Chondrocyte (in vitro differentiated cells): ENCODE data around the gene OAF. TPM values are rescaled to one million over a fixed set of nuclear protein-coding genes. Genes with fewer than 3 reads are reported as not detected.
A peak's percentile ranks its signal among the peaks of the same experiment; 100 is the strongest.

Source experiments
- DNase-seq: peaks from one replicate; pipeline ENCODE4 v3.0.0; 2021; ENCODE audit warnings: mixed read lengths, low spot score
- H3K27ac Mint-ChIP-seq: one replicate; pipeline ENCODE4 v1.8.0; 2021; ENCODE audit warnings: mild to moderate bottlenecking, moderate library complexity, mixed read lengths; ENCODE audit not compliant: unreplicated experiment
- H3K27me3 Mint-ChIP-seq: 2 replicates; pipeline ENCODE4 v1.8.0; 2021; ENCODE audit warnings: low read depth, mixed read lengths
- H3K36me3 Mint-ChIP-seq: 2 replicates; pipeline ENCODE4 v1.8.0; 2021; ENCODE audit warnings: low read depth, mixed read lengths
- H3K4me1 Mint-ChIP-seq: 2 replicates; pipeline ENCODE4 v1.8.0; 2021; ENCODE audit warnings: low read depth, mild to moderate bottlenecking, mixed read lengths
- H3K4me3 Mint-ChIP-seq: one replicate; pipeline ENCODE4 v1.8.0; 2021; ENCODE audit warnings: mild to moderate bottlenecking, moderate library complexity, mixed read lengths; ENCODE audit not compliant: unreplicated experiment
- H3K9me3 Mint-ChIP-seq: 2 replicates; pipeline ENCODE4 v1.8.0; 2021; ENCODE audit warnings: low read depth, mixed read lengths
- CTCF ChIP-seq: fragments of 200-600 bp; sonication (generic); IDR thresholded peaks from 2 replicates; pipeline ENCODE4 v1.5.0; 2021; ENCODE audit warnings: antibody characterized with exemption, mild to moderate bottlenecking, moderate library complexity
- total RNA-seq: library from RNA; stranded (reverse); gene quantifications from 3 replicates; pipeline ENCODE4 v1.2.1, GENCODE V29; 2021

Gene OAF
- total RNA-seq, 1 donor from 2014 or later = 5.7 TPM

- DNase-seq = no peak
- Mint-ChIP-seq H3K36me3 (no peaks in the 10 kb centered on the region), H3K9me3 (no peaks in the 10 kb centered on the region), H3K4me3 (peak overlapping the region; percentile 25), H3K27ac (peak overlapping the region; percentile 32), H3K4me1 (peaks cover 20% of the 10 kb centered on the region), H3K27me3 (no peaks in the 10 kb centered on the region)
- TF ChIP-seq CTCF = no peak
These were observed 1.5 kb downstream of the OAF start for GRCh38 chr11:120212259-120212878.

GRCh38 chr11:120212926-120213325 lies 2.1 kb downstream of the OAF start:
- no peaks in the 10 kb centered on the region for H3K27me3 Mint-ChIP-seq
- DNase-seq = no peak
- H3K4me1 Mint-ChIP-seq = peaks cover 25% of the 10 kb centered on the region
- H3K36me3 Mint-ChIP-seq = no peaks in the 10 kb centered on the region
- H3K27ac Mint-ChIP-seq = no peak overlapping the region
- TF ChIP-seq CTCF = no peak
- no peaks in the 10 kb centered on the region for H3K9me3 Mint-ChIP-seq
- no peak overlapping the region for H3K4me3 Mint-ChIP-seq

- Mint-ChIP-seq H3K27ac (no peak overlapping the region), H3K36me3 (no peaks in the 10 kb centered on the region), H3K9me3 (no peaks in the 10 kb centered on the region), H3K4me3 (no peak overlapping the region), H3K27me3 (no peaks in the 10 kb centered on the region), H3K4me1 (peaks cover 36% of the 10 kb centered on the region)
- TF ChIP-seq CTCF = no peak
- DNase-seq = no peak
These were observed 3.7 kb downstream of the OAF start for GRCh38 chr11:120214581-120214980.

- Mint-ChIP-seq H3K4me1 (peaks cover 29% of the 10 kb centered on the region), H3K27ac (peak overlapping the region; percentile 34), H3K36me3 (no peaks in the 10 kb centered on the region), H3K9me3 (no peaks in the 10 kb centered on the region), H3K4me3 (no peak overlapping the region), H3K27me3 (no peaks in the 10 kb centered on the region)
- no peak for TF ChIP-seq CTCF
- no peak for DNase-seq
These were observed 4.8 kb downstream of the OAF start for GRCh38 chr11:120215634-120216033.

- Mint-ChIP-seq H3K4me1 (peaks cover 27% of the 10 kb centered on the region), H3K27me3 (no peaks in the 10 kb centered on the region), H3K4me3 (no peak overlapping the region), H3K27ac (no peak overlapping the region), H3K36me3 (no peaks in the 10 kb centered on the region), H3K9me3 (no peaks in the 10 kb centered on the region)
- TF ChIP-seq CTCF = no peak
- DNase-seq = no peak
These were observed 5.7 kb downstream of the OAF start for GRCh38 chr11:120216426-120217102.
